ENCODE data around the gene GPATCH3.
"Not testable (repeated sequence)": the region's sequence is repeated elsewhere in the genome, so short reads cannot be mapped to it uniquely, and the experiment has no call there.

Gene GPATCH3, protein sequence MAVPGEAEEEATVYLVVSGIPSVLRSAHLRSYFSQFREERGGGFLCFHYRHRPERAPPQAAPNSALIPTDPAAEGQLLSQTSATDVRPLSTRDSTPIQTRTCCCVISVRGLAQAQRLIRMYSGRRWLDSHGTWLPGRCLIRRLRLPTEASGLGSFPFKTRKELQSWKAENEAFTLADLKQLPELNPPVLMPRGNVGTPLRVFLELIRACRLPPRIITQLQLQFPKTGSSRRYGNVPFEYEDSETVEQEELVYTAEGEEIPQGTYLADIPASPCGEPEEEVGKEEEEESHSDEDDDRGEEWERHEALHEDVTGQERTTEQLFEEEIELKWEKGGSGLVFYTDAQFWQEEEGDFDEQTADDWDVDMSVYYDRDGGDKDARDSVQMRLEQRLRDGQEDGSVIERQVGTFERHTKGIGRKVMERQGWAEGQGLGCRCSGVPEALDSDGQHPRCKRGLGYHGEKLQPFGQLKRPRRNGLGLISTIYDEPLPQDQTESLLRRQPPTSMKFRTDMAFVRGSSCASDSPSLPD
- long read RNA-seq, transcript GPATCH3-201 (7 exons, 2,123 nt) = major isoform, 142 of 150 reads
- long read RNA-seq, partial matches to known transcripts = 2 of 150 reads
- long read RNA-seq, other reads (novel, unspliced or antisense) = 6 of 150 reads

DNA sequence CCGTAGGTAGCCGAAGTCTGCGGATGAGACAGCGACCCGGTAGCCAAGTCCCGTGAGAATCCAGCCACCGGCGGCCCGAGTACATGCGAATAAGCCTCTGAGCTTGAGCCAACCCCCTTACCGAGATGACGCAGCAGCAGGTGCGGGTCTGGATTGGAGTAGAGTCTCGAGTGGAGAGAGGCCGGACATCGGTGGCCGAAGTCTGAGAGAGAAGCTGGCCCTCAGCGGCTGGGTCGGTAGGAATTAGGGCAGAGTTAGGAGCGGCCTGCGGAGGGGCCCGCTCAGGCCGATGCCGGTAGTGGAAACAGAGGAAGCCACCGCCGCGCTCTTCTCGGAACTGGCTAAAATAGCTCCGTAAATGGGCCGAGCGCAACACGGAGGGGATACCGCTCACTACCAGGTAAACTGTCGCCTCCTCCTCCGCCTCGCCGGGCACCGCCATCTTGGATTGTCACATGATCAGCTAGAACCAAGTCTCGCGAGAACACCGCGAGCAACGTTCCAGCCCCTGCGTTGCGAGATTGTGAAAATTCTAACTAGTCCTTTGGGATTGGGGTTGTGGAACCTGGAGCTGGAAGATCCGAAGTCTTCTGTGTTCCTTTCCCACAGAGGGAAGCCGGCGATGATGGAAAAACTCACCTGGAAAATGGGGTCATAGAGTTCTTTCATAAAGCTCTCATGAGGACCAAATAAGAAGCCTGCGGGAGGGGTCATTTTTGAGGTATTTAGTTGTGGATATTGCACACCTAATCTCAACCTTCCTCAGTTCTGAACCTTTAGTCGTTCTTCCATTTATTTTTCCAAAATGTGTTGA is at the start of gene GPATCH3:
TSS of gene GPATCH3 (minus strand) at position 467 of the 814 bp plus-strand sequence. CDS start at position 442, 25 bp downstream.
- peak; percentile 89 to 90 for DNase-seq (ENCODE audit: low read depth in 1 of 2, low spot score in 1 of 2)
- H3K27me3 ChIP-seq (ENCODE audit: insufficient read depth, poor library complexity, severe bottlenecking) = no peaks in the 10 kb centered on the region
- TF ChIP-seq SPI1 (IDR thresholded peaks at IDR 0.05; ENCODE audit: borderline replicate concordance, low read depth) (no peak), POLR2AphosphoS5 (IDR thresholded peaks at IDR 0.05; ENCODE audit: low read depth) (peak; percentile 90)
- TF ChIP-seq, protein P1, sequence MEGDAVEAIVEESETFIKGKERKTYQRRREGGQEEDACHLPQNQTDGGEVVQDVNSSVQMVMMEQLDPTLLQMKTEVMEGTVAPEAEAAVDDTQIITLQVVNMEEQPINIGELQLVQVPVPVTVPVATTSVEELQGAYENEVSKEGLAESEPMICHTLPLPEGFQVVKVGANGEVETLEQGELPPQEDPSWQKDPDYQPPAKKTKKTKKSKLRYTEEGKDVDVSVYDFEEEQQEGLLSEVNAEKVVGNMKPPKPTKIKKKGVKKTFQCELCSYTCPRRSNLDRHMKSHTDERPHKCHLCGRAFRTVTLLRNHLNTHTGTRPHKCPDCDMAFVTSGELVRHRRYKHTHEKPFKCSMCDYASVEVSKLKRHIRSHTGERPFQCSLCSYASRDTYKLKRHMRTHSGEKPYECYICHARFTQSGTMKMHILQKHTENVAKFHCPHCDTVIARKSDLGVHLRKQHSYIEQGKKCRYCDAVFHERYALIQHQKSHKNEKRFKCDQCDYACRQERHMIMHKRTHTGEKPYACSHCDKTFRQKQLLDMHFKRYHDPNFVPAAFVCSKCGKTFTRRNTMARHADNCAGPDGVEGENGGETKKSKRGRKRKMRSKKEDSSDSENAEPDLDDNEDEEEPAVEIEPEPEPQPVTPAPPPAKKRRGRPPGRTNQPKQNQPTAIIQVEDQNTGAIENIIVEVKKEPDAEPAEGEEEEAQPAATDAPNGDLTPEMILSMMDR (IDR thresholded peaks at IDR 0.05; ENCODE audit: insufficient read depth, low read length) = no peak
- TF ChIP-seq, protein P2, sequence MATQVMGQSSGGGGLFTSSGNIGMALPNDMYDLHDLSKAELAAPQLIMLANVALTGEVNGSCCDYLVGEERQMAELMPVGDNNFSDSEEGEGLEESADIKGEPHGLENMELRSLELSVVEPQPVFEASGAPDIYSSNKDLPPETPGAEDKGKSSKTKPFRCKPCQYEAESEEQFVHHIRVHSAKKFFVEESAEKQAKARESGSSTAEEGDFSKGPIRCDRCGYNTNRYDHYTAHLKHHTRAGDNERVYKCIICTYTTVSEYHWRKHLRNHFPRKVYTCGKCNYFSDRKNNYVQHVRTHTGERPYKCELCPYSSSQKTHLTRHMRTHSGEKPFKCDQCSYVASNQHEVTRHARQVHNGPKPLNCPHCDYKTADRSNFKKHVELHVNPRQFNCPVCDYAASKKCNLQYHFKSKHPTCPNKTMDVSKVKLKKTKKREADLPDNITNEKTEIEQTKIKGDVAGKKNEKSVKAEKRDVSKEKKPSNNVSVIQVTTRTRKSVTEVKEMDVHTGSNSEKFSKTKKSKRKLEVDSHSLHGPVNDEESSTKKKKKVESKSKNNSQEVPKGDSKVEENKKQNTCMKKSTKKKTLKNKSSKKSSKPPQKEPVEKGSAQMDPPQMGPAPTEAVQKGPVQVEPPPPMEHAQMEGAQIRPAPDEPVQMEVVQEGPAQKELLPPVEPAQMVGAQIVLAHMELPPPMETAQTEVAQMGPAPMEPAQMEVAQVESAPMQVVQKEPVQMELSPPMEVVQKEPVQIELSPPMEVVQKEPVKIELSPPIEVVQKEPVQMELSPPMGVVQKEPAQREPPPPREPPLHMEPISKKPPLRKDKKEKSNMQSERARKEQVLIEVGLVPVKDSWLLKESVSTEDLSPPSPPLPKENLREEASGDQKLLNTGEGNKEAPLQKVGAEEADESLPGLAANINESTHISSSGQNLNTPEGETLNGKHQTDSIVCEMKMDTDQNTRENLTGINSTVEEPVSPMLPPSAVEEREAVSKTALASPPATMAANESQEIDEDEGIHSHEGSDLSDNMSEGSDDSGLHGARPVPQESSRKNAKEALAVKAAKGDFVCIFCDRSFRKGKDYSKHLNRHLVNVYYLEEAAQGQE (IDR thresholded peaks at IDR 0.05; ENCODE audit: insufficient replicate concordance, low read depth) = peak; percentile 73
- H3K27ac ChIP-seq (replicated peaks) = peak within 1 kb of the TSS; percentile 83
- peak within 1 kb of the TSS; percentile 96 for H3K4me3 ChIP-seq (replicated peaks; ENCODE audit: insufficient read depth, low read length)

DNA sequence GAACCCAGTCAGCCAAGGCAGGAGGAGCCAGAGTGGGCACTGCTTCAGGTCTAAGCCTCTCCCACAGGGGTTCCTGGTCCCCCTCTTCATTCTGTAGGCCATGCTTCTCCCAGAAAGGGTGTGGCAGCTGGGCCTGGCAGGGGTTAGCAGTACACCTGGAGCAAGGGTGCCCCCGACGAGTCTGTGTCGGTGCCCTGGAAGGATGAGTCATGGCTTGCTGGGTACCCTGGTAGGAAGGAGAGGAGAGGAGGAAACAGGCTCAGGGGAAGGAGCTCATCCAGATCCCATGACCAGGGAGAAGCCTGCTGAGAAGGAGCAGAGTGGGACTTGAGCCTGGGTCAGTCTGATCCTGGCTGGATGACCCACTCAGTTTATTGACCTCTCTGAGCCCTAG is 49.7 kb upstream of the GPATCH3 start:
- no peaks in the 10 kb centered on the region for H3K27me3 ChIP-seq (ENCODE audit: insufficient read depth, poor library complexity, severe bottlenecking)
- H3K4me3 ChIP-seq (replicated peaks; ENCODE audit: insufficient read depth, low read length) = no peak overlapping the region
- no peak for TF ChIP-seq SPI1 (IDR thresholded peaks at IDR 0.05; ENCODE audit: borderline replicate concordance, low read depth)
- TF ChIP-seq GABPA (IDR thresholded peaks at IDR 0.05; ENCODE audit: low read depth) = no peak
- TF ChIP-seq POLR2AphosphoS5 (IDR thresholded peaks at IDR 0.05; ENCODE audit: low read depth) = no peak
- TF ChIP-seq, protein P1 (IDR thresholded peaks at IDR 0.05; ENCODE audit: insufficient read depth, low read length) = no peak
- TF ChIP-seq, protein P2 (IDR thresholded peaks at IDR 0.05; ENCODE audit: insufficient replicate concordance, low read depth) = no peak
- DNase-seq (ENCODE audit: low read depth in 1 of 2, low spot score in 1 of 2) = no peak
- H3K27ac ChIP-seq (replicated peaks) = no peak overlapping the region

DNA sequence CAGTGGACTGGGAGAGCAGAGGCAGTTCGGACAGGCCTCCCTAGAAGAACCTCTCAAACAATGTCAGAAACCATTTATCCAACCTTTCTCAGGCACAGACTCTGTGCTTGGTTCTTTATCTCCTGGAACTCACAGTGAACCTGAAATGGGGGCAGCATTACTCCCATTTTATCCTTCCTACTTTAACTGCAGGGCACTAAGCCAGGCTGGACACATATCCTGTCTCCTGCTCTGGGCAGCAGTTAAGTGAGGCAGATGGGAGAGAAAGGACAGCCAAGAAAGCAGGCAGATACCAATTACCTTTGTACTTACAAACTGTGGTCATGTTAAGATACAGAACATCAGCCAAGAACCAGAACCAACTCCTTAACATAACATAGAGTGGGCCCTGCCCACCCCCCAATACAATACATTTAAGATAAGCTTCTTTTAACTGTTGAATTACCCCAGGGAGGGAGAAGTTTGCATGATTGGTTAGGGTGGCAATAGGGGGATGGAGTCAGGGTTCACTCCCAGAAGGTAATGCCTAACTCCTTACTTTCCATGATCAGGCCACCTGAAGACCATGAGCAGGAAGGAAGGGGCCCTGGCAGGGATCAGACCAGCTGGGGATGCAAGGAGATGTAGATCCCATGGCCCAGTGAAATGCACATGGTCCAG is 49.1 kb upstream of the GPATCH3 start:
- no peaks in the 10 kb centered on the region for H3K27me3 ChIP-seq (ENCODE audit: insufficient read depth, poor library complexity, severe bottlenecking)
- no peak overlapping the region for H3K27ac ChIP-seq (replicated peaks)
- DNase-seq (ENCODE audit: low read depth in 1 of 2, low spot score in 1 of 2) = no peak
- no peak overlapping the region for H3K4me3 ChIP-seq (replicated peaks; ENCODE audit: insufficient read depth, low read length)
- TF ChIP-seq GABPA (IDR thresholded peaks at IDR 0.05; ENCODE audit: low read depth) = no peak
- TF ChIP-seq, protein P2 (IDR thresholded peaks at IDR 0.05; ENCODE audit: insufficient replicate concordance, low read depth) = no peak
- TF ChIP-seq, protein P1 (IDR thresholded peaks at IDR 0.05; ENCODE audit: insufficient read depth, low read length) = no peak
- TF ChIP-seq POLR2AphosphoS5 (IDR thresholded peaks at IDR 0.05; ENCODE audit: low read depth) = no peak
- no peak for TF ChIP-seq SPI1 (IDR thresholded peaks at IDR 0.05; ENCODE audit: borderline replicate concordance, low read depth)

DNA sequence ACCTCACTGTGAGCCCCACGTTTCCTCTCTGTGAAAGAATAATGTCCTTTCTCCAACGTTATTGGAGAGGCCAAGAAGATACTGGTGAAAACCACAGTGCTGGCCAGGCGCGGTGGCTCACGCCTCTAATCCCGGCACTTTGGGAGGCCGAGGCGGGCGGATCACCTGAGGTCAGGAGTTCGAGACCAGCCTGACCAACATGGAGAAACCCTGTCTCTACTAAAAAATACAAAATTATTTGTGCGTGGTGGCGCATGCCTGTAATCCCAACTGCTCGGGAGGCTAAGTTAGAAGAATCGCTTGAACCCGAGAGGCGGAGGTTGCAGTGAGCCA is 48.4 kb upstream of the GPATCH3 start:
- DNase-seq (ENCODE audit: low read depth in 1 of 2, low spot score in 1 of 2); H3K27ac ChIP-seq (replicated peaks); H3K27me3 ChIP-seq (ENCODE audit: insufficient read depth, poor library complexity, severe bottlenecking); H3K4me3 ChIP-seq (replicated peaks; ENCODE audit: insufficient read depth, low read length): not testable (repeated sequence)

Data from HL-60 (cell line).